Measurements from ENCODE around the gene DCC.

Gene DCC

GRCh38 chr18:53521068-53521467, 1181.1 kb downstream of the DCC start:
- DNase-seq (ENCODE audit: low spot score), result no peak

- no peak for DNase-seq (ENCODE audit: low spot score)
Observed at GRCh38 chr18:53526101-53526870, 1186.3 kb downstream of the DCC start.

DNA sequence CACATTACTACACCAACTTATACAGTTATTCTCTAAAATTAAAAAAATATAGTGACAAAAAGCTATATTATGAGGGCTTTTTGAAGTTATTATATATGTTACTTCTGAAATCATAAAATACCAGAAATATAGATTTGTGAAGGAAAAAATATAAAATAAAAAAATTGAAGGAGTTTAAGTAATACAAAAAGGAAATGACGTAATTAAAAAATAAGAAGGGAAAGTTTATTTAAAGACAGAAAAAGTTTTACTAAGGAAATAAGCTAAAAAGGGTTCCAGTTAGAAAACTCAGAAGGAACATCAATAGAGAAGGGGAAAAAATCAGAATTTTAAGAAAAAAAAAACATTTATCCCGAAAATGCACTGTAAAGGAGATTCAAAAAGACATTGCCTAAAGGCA, 1187.4 kb downstream of the DCC start:
- no peak for DNase-seq (ENCODE audit: low spot score)

DNA sequence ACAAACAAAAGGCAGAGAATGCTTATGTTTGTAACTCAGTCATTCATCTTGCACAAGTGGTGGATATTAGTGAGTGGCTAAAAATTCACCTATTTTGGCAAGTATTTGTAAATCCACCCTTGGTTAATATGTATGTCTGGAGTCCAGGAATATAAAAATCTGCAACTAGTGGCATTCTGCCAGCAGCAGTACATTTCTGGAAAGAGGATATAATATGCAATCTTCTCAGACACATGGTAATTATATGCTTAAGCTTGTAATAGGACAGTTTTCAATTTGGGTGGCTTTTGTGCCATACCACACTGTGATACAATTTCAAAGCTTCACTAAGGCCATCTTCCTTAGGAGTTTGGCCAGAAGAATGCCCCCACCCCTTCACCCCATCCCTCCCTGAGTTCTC, 1191.2 kb downstream of the DCC start:
- DNase-seq (ENCODE audit: low spot score), result no peak

DNA sequence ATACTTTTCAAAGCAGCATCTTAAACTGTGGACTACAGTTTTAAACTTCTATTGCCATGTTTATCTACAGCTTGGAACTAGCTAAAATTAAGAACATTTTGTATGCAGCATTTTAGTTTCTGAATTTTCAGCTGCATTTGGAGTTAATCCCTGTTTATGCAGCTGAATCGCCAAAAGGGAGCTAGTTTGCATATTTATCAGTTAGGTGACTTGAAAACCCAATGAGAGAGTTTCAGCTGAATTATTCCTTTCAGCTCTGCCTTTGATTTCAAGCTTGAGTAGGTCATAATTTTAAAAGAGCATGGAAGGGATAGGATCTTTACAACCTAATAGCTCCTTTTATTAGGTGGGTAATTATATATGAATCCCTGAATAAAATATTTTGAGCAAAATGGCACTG, 1191.9 kb downstream of the DCC start:
- DNase-seq (ENCODE audit: low spot score), result no peak

GRCh38 chr18:53534203-53534602, 1194.2 kb downstream of the DCC start:
- DNase-seq (ENCODE audit: low spot score), result peak; percentile 39

- peak; percentile 92 for DNase-seq (ENCODE audit: low spot score)
Observed at GRCh38 chr18:53534695-53535094, 1194.7 kb downstream of the DCC start.

DNA sequence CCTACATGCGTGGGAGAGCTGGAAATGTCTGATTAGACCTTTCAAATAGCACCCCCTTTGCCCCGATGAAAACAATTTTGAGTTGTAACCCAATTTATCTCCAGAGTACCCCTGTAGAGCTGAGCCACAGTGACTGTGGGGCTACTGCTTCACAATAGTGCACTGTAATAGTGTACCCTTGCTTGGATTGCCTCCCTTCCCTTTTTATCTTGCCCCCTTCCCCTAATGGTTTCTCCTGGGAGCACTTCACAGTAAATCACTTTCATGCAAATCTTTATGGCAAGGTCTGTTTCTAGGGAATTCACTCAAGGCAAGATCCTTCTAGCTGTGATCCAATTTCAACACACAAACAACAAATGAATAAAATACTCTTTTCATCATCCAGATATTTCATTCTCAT, 1196.9 kb downstream of the DCC start:
- no peak for DNase-seq (ENCODE audit: low spot score)

GRCh38 chr18:53541924-53542323, 1201.9 kb downstream of the DCC start:
- no peak for DNase-seq (ENCODE audit: low spot score)

GRCh38 chr18:53543711-53544110, 1203.7 kb downstream of the DCC start:
- DNase-seq (ENCODE audit: low spot score), result no peak

DNA sequence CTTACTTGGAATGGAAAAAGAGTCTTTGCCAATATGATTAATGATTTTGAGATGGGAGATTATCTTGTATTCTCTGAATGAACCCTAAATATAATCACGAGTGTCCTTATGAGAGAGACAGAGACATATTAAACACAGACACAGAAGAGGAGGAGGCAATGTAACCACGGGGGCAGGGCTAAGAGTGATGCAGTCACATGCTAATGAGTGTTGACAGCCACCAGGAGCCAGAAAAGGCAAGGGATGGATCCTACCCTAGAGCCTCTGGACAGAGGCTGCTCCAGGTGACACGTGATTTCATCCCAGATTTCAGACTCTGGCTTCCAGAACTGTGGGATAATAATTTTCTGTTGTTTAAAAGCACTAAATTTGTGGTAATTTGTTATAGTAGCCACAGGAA, 1204.9 kb downstream of the DCC start:
- DNase-seq (ENCODE audit: low spot score), result no peak

DNA sequence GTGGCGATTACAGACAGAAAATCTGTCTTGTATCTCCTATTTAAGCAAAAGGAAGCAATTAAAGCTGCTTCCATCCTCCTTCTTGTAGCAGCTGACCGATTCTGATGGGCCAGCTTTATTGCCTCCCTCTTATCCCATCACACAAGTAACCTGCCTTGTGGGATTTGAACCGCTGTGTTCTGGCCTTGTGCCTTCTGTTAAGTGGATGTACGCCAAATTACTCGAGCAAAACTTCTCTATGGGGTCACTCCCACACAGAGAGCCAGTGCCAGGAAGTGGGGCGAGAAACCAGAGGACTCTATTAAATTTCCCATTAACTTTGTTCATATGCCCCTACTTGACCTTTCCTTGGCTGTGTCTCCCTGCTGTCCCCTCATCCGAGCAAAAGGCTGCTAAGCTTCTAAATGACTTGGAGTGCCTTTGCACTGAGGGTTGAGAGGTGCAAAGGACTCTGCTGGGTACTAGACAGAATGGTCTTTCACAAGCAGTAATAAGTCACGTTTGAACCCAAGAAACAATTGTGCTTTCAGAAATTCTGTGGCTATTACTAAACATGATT, 1212.0 kb downstream of the DCC start:
- DNase-seq (ENCODE audit: low spot score), result no peak

GRCh38 chr18:53553030-53553429, 1213.0 kb downstream of the DCC start:
- no peak for DNase-seq (ENCODE audit: low spot score)

GRCh38 chr18:53556450-53556849, 1216.5 kb downstream of the DCC start:
- no peak for DNase-seq (ENCODE audit: low spot score)

GRCh38 chr18:53560546-53560945, 1220.5 kb downstream of the DCC start:
- no peak for DNase-seq (ENCODE audit: low spot score)

- DNase-seq (ENCODE audit: low spot score), result no peak
Observed at GRCh38 chr18:53566626-53567025, 1226.6 kb downstream of the DCC start.

- DNase-seq (ENCODE audit: low spot score), result peak; percentile 37
Observed at GRCh38 chr18:53567929-53568574, 1228.1 kb downstream of the DCC start.

Data from globus pallidus (tissue), 1 donor.